ENCODE measurements around the gene DUSP28. TPM values are rescaled to one million over a fixed set of nuclear protein-coding genes. Genes with fewer than 3 reads are reported as not detected.

The DUSP28 gene
- total and polyA plus RNA-seq, 4 donors: 1.9 to 4.1 (median 3.0) TPM

GRCh38 chr2:240551811-240552210 is 8.3 kb upstream of the DUSP28 start:
- peaks cover 0 to 5% (median 3%) of the 10 kb centered on the region in 4 donors for H3K36me3 ChIP-seq (ENCODE audit: control insufficient read depth in 4 of 4, insufficient read depth in 3 of 4, low read depth in 1 of 4, low read length in 3 of 4)
- no peak overlapping the region for H3K4me3 ChIP-seq (ENCODE audit: low read depth in 1 of 3, low read length in 3 of 3)
- no peaks in the 10 kb centered on the region for H3K9me3 ChIP-seq (ENCODE audit: control insufficient read depth in 4 of 4, low read length in 3 of 4)
- no peak overlapping the region for H3K27ac ChIP-seq (ENCODE audit: low read depth in 1 of 2, low read length in 2 of 2)
- H3K27me3 ChIP-seq (ENCODE audit: control insufficient read depth in 4 of 4, insufficient read depth in 4 of 4, low read length in 3 of 4): no peaks in the 10 kb centered on the region
- TF ChIP-seq YY1 (IDR thresholded peaks at IDR 0.05) (no peak), HNF4G (IDR thresholded peaks at IDR 0.05) (no peak), TAF1 (conservative IDR thresholded peaks at IDR 0.05) (no peak), ATF3 (IDR thresholded peaks at IDR 0.05) (no peak), MAX (IDR thresholded peaks at IDR 0.05) (no peak), HNF4A (conservative IDR thresholded peaks at IDR 0.05) (no peak)
- no peak overlapping the region for H3K9ac ChIP-seq (ENCODE audit: low read depth in 1 of 2, low read length in 2 of 2)
- no peaks in the 10 kb centered on the region for H3K4me1 ChIP-seq (ENCODE audit: control insufficient read depth in 4 of 4, insufficient read depth in 4 of 4, low read length in 3 of 4)
- 29% methylated on average over 1 of the region's 1 CpG for WGBS
- DNase-seq (ENCODE audit: low spot score): no peak

- H3K4me1 ChIP-seq (ENCODE audit: control insufficient read depth in 4 of 4, insufficient read depth in 4 of 4, low read length in 3 of 4): peaks cover 7 to 18% (median 8%) of the 10 kb centered on the region in 4 donors
- H3K36me3 ChIP-seq (ENCODE audit: control insufficient read depth in 4 of 4, insufficient read depth in 3 of 4, low read depth in 1 of 4, low read length in 3 of 4): peaks cover 0 to 5% (median 3%) of the 10 kb centered on the region in 4 donors
- H3K4me3 ChIP-seq (ENCODE audit: low read depth in 1 of 3, low read length in 3 of 3): no peak overlapping the region
- H3K9me3 ChIP-seq (ENCODE audit: control insufficient read depth in 4 of 4, low read length in 3 of 4): no peaks in the 10 kb centered on the region
- no peak overlapping the region for H3K9ac ChIP-seq (ENCODE audit: low read depth in 1 of 2, low read length in 2 of 2)
- no peak for DNase-seq (ENCODE audit: low spot score)
- no peak overlapping the region for H3K27ac ChIP-seq (ENCODE audit: low read depth in 1 of 2, low read length in 2 of 2)
- WGBS: 93% methylated on average over 7 of the region's 7 CpGs
- TF ChIP-seq FOXA2 (IDR thresholded peaks at IDR 0.05): no peak
- no peak for TF ChIP-seq ATF3 (IDR thresholded peaks at IDR 0.05)
- no peak for TF ChIP-seq REST (IDR thresholded peaks at IDR 0.05)
- TF ChIP-seq NR2F2 (IDR thresholded peaks at IDR 0.05): no peak
- no peak for TF ChIP-seq MAX (IDR thresholded peaks at IDR 0.05)
- no peak for TF ChIP-seq RXRA (IDR thresholded peaks at IDR 0.05)
- TF ChIP-seq JUND (IDR thresholded peaks at IDR 0.05): no peak
- no peak for TF ChIP-seq RAD21 (IDR thresholded peaks at IDR 0.05)
- no peak for TF ChIP-seq SP1 (IDR thresholded peaks at IDR 0.05)
- no peak for TF ChIP-seq HNF4A (conservative IDR thresholded peaks at IDR 0.05)
- no peak for TF ChIP-seq TAF1 (conservative IDR thresholded peaks at IDR 0.05)
- TF ChIP-seq YY1 (IDR thresholded peaks at IDR 0.05): no peak
- no peak for TF ChIP-seq FOXA1 (IDR thresholded peaks at IDR 0.05)
- no peak for TF ChIP-seq HNF4G (IDR thresholded peaks at IDR 0.05)
- H3K27me3 ChIP-seq (ENCODE audit: control insufficient read depth in 4 of 4, insufficient read depth in 4 of 4, low read length in 3 of 4): no peaks in the 10 kb centered on the region
Measured at GRCh38 chr2:240553956-240554480, 6.1 kb upstream of the DUSP28 start.
